Activated CD4-positive, alpha-beta T cell treated with anti-CD3 and anti-CD28 coated beads, Interleukin-2, amount 10 ng/mL, durations not matched to agents 7 days and 5 days (primary cell): ENCODE data around the gene LDLRAD1. TPM values are rescaled to one million over a fixed set of nuclear protein-coding genes. Genes with fewer than 3 reads are reported as not detected.
"Not testable (repeated sequence)": the region's sequence is repeated elsewhere in the genome, so short reads cannot be mapped to it uniquely, and the experiment has no call there.

Source experiments
- CTCF ChIA-PET: fragments of 350-600 bp; sonication (Branson Sonifier 250); formaldehyde crosslinking; loops from one replicate; lab custom pipeline; 2021; ENCODE audit warnings: antibody characterized with exemption; lab: Charles Lee
- POLR2A ChIA-PET: fragments of 350-600 bp; sonication (Branson Sonifier 250); formaldehyde crosslinking; loops from one replicate; lab custom pipeline; 2021; ENCODE audit warnings: antibody characterized with exemption; lab: Charles Lee
- DNase-seq: peaks from one replicate; pipeline ENCODE4 v3.0.0-alpha.2; 2020
- H3K27ac Mint-ChIP-seq: one replicate; pipeline ENCODE4 v1.8.0; 2021; ENCODE audit warnings: mild to moderate bottlenecking, moderate library complexity, mixed read lengths
- H3K27me3 Mint-ChIP-seq: one replicate; pipeline ENCODE4 v1.8.0; 2021; ENCODE audit warnings: mixed read lengths
- H3K36me3 Mint-ChIP-seq: one replicate; pipeline ENCODE4 v1.8.0; 2021; ENCODE audit warnings: low read depth, mixed read lengths
- H3K4me1 Mint-ChIP-seq: one replicate; pipeline ENCODE4 v1.8.0; 2021; ENCODE audit warnings: mixed read lengths
- H3K4me3 Mint-ChIP-seq: one replicate; pipeline ENCODE4 v1.8.0; 2021; ENCODE audit warnings: mild to moderate bottlenecking, moderate library complexity, mixed read lengths
- H3K9me3 Mint-ChIP-seq: one replicate; pipeline ENCODE4 v1.8.0; 2021; ENCODE audit warnings: mixed read lengths
- microRNA-seq: library from miRNA; unstranded; fragments of <30 nt; microRNA quantifications from one replicate; pipeline ENCODE4 v1.2.0, GENCODE V29; 2021; ENCODE audit warnings: borderline microRNAs expressed, borderline replicate concordance
- total RNA-seq, 2 experiments: library from RNA; stranded (reverse); gene quantifications; one replicate each; pipeline ENCODE4 v1.2.3, GENCODE V29; 2021

Gene LDLRAD1
- total RNA-seq, 2 experiments from 2014 or later = not detected

DNA sequence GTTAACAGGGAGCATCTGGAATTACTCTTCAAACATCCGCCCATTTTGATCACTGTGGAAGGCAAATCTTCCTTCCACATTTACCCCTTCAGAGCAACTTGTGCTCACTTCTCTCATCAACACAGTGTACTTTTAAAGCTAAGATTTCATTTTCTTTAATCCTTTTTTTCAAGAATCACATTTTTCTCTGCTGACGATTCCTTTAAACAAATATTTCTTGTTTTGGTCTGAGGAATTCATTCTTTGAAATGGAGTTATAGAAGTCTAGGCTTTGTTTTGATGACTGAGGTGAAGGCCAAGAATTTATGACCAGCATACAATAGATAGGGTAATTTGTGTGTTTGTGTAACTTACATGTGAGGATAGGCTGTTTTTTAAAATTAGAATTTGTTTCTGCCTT, 46.3 kb downstream of the LDLRAD1 start:
- Mint-ChIP-seq H3K9me3 (no peaks in the 10 kb centered on the region), H3K36me3 (peaks cover 36% of the 10 kb centered on the region), H3K4me1 (peaks cover 6% of the 10 kb centered on the region), H3K4me3 (no peak overlapping the region), H3K27me3 (no peaks in the 10 kb centered on the region), H3K27ac (no peak overlapping the region)
- ChIA-PET POLR2A (no interaction called here), CTCF (interaction anchor here (0.6 to 1.5 kb wide), 2 partner anchors 13 to 700 kb away, joined by 3 to 7 read pairs; no protein-coding TSS in a partner anchor)
- no peak for DNase-seq

DNA sequence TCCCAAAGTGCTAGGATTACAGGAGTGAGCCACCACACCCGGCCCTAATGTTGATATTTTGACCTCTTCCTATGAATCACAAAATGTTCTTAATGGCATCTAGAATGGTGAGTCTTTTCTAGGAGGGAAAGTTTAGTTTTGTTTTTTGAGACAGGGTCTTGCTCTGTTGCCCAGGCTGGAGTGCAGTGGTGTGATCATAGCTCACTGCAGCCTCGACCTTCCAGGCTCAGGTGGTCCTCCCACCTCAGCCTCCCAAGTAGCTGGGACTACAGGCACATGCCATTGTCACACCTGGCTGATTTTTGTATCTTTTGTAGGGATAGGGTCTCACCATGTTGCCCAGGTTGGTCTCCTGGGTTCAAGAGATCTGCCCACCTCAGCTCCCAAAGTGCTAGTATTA, 48.7 kb downstream of the LDLRAD1 start:
- H3K4me3 Mint-ChIP-seq, H3K4me1 Mint-ChIP-seq, H3K27ac Mint-ChIP-seq, DNase-seq, H3K27me3 Mint-ChIP-seq, H3K9me3 Mint-ChIP-seq: not testable (repeated sequence)
- H3K36me3 Mint-ChIP-seq = peaks cover 40% of the 10 kb centered on the region
- CTCF ChIA-PET = interaction anchor here (1.0 to 1.5 kb wide), 3 partner anchors 10 to 71 kb away, joined by 3 to 5 read pairs (median 5); no protein-coding TSS in a partner anchor
- POLR2A ChIA-PET = interaction anchor here (0.6 kb wide), 1 partner anchor 92 kb away, joined by 3 read pairs; no protein-coding TSS in a partner anchor

- Mint-ChIP-seq H3K27ac (no peak overlapping the region), H3K9me3 (no peaks in the 10 kb centered on the region), H3K4me1 (peaks cover 11% of the 10 kb centered on the region), H3K27me3 (no peaks in the 10 kb centered on the region), H3K36me3 (peaks cover 44% of the 10 kb centered on the region), H3K4me3 (no peak overlapping the region)
- POLR2A ChIA-PET = no interaction called here
- no peak for DNase-seq
- CTCF ChIA-PET = interaction anchor here (0.8 kb wide), 1 partner anchor 107 kb away, joined by 3 read pairs; no protein-coding TSS in a partner anchor
Observed at GRCh38 chr1:53968125-53968513, 49.9 kb downstream of the LDLRAD1 start.

- H3K36me3 Mint-ChIP-seq = peaks cover 43% of the 10 kb centered on the region
- CTCF ChIA-PET = interaction anchor here (0.8 kb wide), 1 partner anchor 107 kb away, joined by 3 read pairs; no protein-coding TSS in a partner anchor
- no peak overlapping the region for H3K27ac Mint-ChIP-seq
- POLR2A ChIA-PET = no interaction called here
- H3K27me3 Mint-ChIP-seq = no peaks in the 10 kb centered on the region
- peaks cover 13% of the 10 kb centered on the region for H3K4me1 Mint-ChIP-seq
- no peak overlapping the region for H3K4me3 Mint-ChIP-seq
- no peak for DNase-seq
- no peaks in the 10 kb centered on the region for H3K9me3 Mint-ChIP-seq
Observed at GRCh38 chr1:53967409-53968124, 50.4 kb downstream of the LDLRAD1 start.

GRCh38 chr1:53966794-53967193, 51.2 kb downstream of the LDLRAD1 start:
- CTCF ChIA-PET = no interaction called here
- no peak for DNase-seq
- H3K9me3 Mint-ChIP-seq = no peaks in the 10 kb centered on the region
- POLR2A ChIA-PET = no interaction called here
- peaks cover 13% of the 10 kb centered on the region for H3K4me1 Mint-ChIP-seq
- no peaks in the 10 kb centered on the region for H3K27me3 Mint-ChIP-seq
- no peak overlapping the region for H3K4me3 Mint-ChIP-seq
- H3K27ac Mint-ChIP-seq = no peak overlapping the region
- H3K36me3 Mint-ChIP-seq = peaks cover 43% of the 10 kb centered on the region

DNA sequence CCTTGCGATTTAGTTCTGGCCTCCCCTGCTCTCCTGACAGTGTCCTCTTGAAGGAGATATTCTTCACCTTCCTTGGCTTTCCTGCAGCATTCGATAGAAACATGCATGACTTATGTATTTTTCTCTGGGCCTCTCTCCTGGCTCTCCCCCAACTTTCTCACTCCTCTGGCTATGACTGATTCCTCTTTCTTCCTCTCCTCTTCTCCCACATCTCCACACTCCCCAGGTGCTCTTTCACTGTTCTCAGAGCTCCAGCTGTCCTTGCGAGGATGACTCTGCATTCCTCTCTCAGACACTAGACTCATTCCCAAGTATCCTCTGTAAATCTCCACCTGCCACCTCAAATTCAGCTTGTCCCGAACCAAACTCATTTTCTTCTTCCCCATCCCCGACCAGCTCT, 53.9 kb downstream of the LDLRAD1 start:
- H3K9me3 Mint-ChIP-seq = no peaks in the 10 kb centered on the region
- H3K36me3 Mint-ChIP-seq = peaks cover 33% of the 10 kb centered on the region
- H3K27ac Mint-ChIP-seq = peak overlapping the region; percentile 19
- no peak overlapping the region for H3K4me3 Mint-ChIP-seq
- ChIA-PET CTCF (interaction anchor here (1.8 kb wide), 1 partner anchor 103 kb away, joined by 5 read pairs; no protein-coding TSS in a partner anchor), POLR2A (no interaction called here)
- no peak for DNase-seq
- no peaks in the 10 kb centered on the region for H3K27me3 Mint-ChIP-seq
- peaks cover 10% of the 10 kb centered on the region for H3K4me1 Mint-ChIP-seq

DNA sequence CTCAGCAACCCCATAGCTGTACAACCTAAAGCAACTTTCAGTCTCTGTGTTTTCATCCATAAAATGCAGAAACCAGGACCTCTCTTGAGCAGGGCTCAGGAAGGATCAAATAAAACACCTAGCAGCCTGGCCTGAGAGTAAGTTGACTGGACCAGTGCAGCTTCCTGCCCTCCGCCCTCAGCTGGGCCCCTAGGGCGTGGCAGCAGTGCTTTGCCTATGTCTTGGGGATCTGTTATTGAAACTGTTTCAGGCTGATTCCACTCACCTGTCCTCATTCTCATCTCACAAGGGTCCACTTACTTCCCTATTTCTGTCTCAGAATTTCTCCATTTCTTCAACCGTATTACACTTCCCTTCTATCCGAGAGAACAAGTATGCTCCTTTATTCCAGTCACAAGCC, 54.5 kb downstream of the LDLRAD1 start:
- Mint-ChIP-seq H3K4me3 (no peak overlapping the region), H3K27me3 (no peaks in the 10 kb centered on the region), H3K27ac (no peak overlapping the region), H3K36me3 (peaks cover 29% of the 10 kb centered on the region), H3K4me1 (peaks cover 10% of the 10 kb centered on the region), H3K9me3 (no peaks in the 10 kb centered on the region)
- DNase-seq = no peak
- POLR2A ChIA-PET = no interaction called here
- CTCF ChIA-PET = interaction anchor here (0.5 to 1.8 kb wide), 2 partner anchors 103 to 525 kb away, joined by 3 to 5 read pairs; no protein-coding TSS in a partner anchor

DNA sequence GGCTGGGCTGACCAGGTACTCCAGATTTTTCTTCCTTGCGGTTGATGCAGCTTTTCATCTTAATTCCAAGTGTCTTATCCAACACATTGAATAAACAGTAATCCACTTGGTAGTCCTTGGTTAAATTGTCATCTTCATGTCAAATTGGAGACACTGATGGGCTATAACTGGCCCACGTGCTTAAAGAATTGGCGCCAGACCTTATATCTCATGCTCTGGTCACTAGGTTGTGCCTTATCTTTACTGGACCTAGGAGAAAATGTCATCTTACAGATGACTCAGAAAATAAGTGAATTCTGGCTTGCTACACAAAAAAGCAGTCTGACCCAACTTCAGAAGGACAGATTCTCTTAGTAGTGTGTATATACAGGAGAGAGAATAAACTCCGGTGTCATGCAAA, 55.6 kb downstream of the LDLRAD1 start:
- H3K27ac Mint-ChIP-seq = no peak overlapping the region
- H3K36me3 Mint-ChIP-seq = peaks cover 31% of the 10 kb centered on the region
- no peaks in the 10 kb centered on the region for H3K27me3 Mint-ChIP-seq
- DNase-seq = no peak
- H3K9me3 Mint-ChIP-seq = no peaks in the 10 kb centered on the region
- H3K4me1 Mint-ChIP-seq = peaks cover 12% of the 10 kb centered on the region
- ChIA-PET CTCF (interaction anchor here (0.9 to 1.8 kb wide), 2 partner anchors 84 to 102 kb away, joined by 3 to 5 read pairs; no protein-coding TSS in a partner anchor), POLR2A (no interaction called here)
- H3K4me3 Mint-ChIP-seq = no peak overlapping the region

DNA sequence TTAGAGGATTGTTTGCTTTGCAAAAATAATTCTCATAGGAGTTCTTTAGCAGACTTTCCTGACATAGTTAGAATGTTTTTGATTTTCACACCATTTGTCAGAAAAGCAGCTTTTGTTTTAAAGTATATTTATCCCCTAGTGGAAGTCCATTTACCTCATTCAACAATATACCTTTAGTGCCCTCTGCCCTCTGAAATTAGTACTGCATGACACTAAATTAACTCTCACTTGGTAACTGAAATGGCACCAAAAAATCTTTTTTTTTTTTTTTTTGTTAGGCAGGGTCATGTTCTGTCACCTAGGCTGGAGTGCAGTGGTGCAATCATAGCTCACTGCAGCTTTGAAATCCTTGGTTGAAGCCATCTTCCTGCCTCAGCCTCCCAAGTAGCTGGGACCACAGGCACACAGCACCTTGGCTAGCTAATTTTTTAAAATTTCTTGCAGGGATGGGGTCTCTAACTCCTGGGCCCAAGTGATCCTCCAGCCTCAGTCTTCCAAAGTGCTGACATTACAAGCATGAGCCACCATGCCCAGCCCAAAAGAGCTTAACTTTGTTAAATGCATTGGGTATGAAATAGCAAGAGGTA, 58.2 kb downstream of the LDLRAD1 start:
- H3K4me3 Mint-ChIP-seq = no peak overlapping the region
- POLR2A ChIA-PET = interaction anchor here (0.7 to 1.0 kb wide), 2 partner anchors 81 to 99 kb away, joined by 3 to 4 read pairs; no protein-coding TSS in a partner anchor
- peak; percentile 57 for DNase-seq
- CTCF ChIA-PET = interaction anchor here (0.6 to 4.2 kb wide), 25 partner anchors 10 to 841 kb away, joined by 3 to 32 read pairs (median 5); partner anchors contain the start of genes IFT25 and TTC22
- H3K4me1 Mint-ChIP-seq = peaks cover 24% of the 10 kb centered on the region
- H3K36me3 Mint-ChIP-seq = peaks cover 24% of the 10 kb centered on the region
- H3K9me3 Mint-ChIP-seq = no peaks in the 10 kb centered on the region
- no peak overlapping the region for H3K27ac Mint-ChIP-seq
- H3K27me3 Mint-ChIP-seq = no peaks in the 10 kb centered on the region

Small RNA genes lying within 50 kb of the gene (microRNA-seq; reads per million reads assigned to microRNA genes)
- gene MIR4781 = 5.7 reads per million, percentile 29 among the genes with 10 or more reads in this experiment

Other genes starting within 250 kb of the LDLRAD1 start
- gene NDC1, start 179.9 kb downstream of the LDLRAD1 start, total RNA-seq = 10 to 100 TPM; 25.4 to 26.6 TPM
- 10 to 100 TPM; 16.3 to 20.6 TPM for gene YIPF1, start 128.4 kb downstream of the LDLRAD1 start, total RNA-seq
- not detected for gene DIO1, start 124.0 kb downstream of the LDLRAD1 start, total RNA-seq
- gene IFT25, start 72.5 kb downstream of the LDLRAD1 start, total RNA-seq = 10 to 100 TPM; 71.8 to 74.3 TPM
- gene LRRC42, start 71.8 kb downstream of the LDLRAD1 start, total RNA-seq = 10 to 100 TPM; 19.5 to 19.9 TPM
- gene TMEM59, start 35.0 kb upstream of the LDLRAD1 start, total RNA-seq = 100 to 1,000 TPM; 195 to 210 TPM
- gene TCEANC2, start 35.4 kb upstream of the LDLRAD1 start, total RNA-seq = 10 to 100 TPM; 13.5 to 14.9 TPM
- gene CDCP2, start 134.8 kb upstream of the LDLRAD1 start, total RNA-seq = not detected
- gene CYB5RL, start 181.8 kb upstream of the LDLRAD1 start, total RNA-seq = 10 to 100 TPM; 10.8 to 13.4 TPM
- gene MRPL37, start 182.0 kb upstream of the LDLRAD1 start, total RNA-seq = 10 to 100 TPM; 93.8 to 95.2 TPM